Upper lobe of left lung (tissue), 6 donors: ENCODE results near the gene NXPH3. TPM values are rescaled to one million over a fixed set of nuclear protein-coding genes. Genes with fewer than 3 reads are reported as not detected.

Experiments
- ATAC-seq, 2 donors: fragments of 200-7000 bp; cut with Tn5 transposase; one replicate each; pipeline ENCODE4 v1.9.1; 2022; ENCODE audit warnings: mild to moderate bottlenecking in 2 of 2, moderate library complexity in 2 of 2; ENCODE audit not compliant: low FRiP score in 2 of 2
- DNase-seq, 2 donors: peaks; one replicate each; pipeline ENCODE4 v3.0.0-alpha.2; 2019 to 2020
- H3K27ac ChIP-seq, 4 donors: fragments of 200-600 bp; sonication (generic); one replicate each; pipeline ENCODE4 v1.5.1; 2016 to 2019
- H3K27me3 ChIP-seq, 4 donors: fragments of 200-600 bp; sonication (generic); one replicate each; pipeline ENCODE4 v1.5.1; 2017 to 2019
- H3K36me3 ChIP-seq, 4 donors: fragments of 200-600 bp; sonication (generic); one replicate each; pipeline ENCODE4 v1.5.1; 2016 to 2019
- H3K4me1 ChIP-seq, 4 donors: fragments of 200-600 bp; sonication (generic); one replicate each; pipeline ENCODE4 v1.5.1; 2018 to 2019
- H3K4me3 ChIP-seq, 4 donors: fragments of 200-600 bp; sonication (generic); one replicate each; pipeline ENCODE4 v1.5.1; 2017 to 2019; ENCODE audit warnings: mild to moderate bottlenecking in 2 of 4, moderate library complexity in 1 of 4
- H3K9me3 ChIP-seq, 4 donors: fragments of 200-600 bp; sonication (generic); one replicate each; pipeline ENCODE4 v1.5.1; 2018 to 2019
- CTCF ChIP-seq, 6 experiments: fragments of 450-650 bp in 4 of 6; fragments of 200-600 bp in 2 of 6; sonication (generic) in 2 of 6; IDR thresholded peaks; one replicate each; pipeline ENCODE4 v1.5.1; 2016 to 2019; ENCODE audit warnings: antibody characterized with exemption in 6 of 6
- EP300 ChIP-seq, 4 donors: sonication (generic); formaldehyde crosslinking; IDR thresholded peaks; one replicate each; pipeline ENCODE4 v1.5.1; 2017; ENCODE audit warnings: antibody characterized with exemption in 4 of 4, control low read depth in 2 of 4
- POLR2A ChIP-seq, 4 donors: fragments of 450-650 bp; IDR thresholded peaks; one replicate each; pipeline ENCODE4 v1.5.1; 2016 to 2017; ENCODE audit warnings: antibody characterized with exemption in 4 of 4, mild to moderate bottlenecking in 2 of 4
- POLR2AphosphoS5 ChIP-seq, 2 donors: sonication (generic); formaldehyde crosslinking; IDR thresholded peaks; one replicate each; pipeline ENCODE4 v1.5.1; 2017; ENCODE audit warnings: antibody characterized with exemption in 2 of 2
- WGBS, 2 donors: methylation state at CpG; one replicate each; pipeline ENCODE4 v1.1.5; 2017 to 2018; 5-methylcytosine and 5-hydroxymethylcytosine counted together
- total RNA-seq, 6 donors: library from RNA; depleted of rRNA in 4 of 6; stranded (reverse); fragments of >200 nt in 4 of 6; gene quantifications; one replicate each; pipeline versions ENCODE4 v1.1.0 to v1.2.1, GENCODE V29; 2016 to 2021
- donor health status: DM: no; HTN: no; CAD: no; lungs with moderate emphysema.
- donor health status: DM: no; HTN: yes; CAD: no; lungs with severe emphysema.

Gene NXPH3
- 1 to 10 TPM; 1.2 to 6.6 (median 4.6) TPM for total RNA-seq

GRCh38 chr17:49575679-49576087 lies at the start of gene NXPH3:
TSS of gene NXPH3 (plus strand) at chr17:49575871. CDS start at chr17:49576220, 349 bp downstream.
- TF ChIP-seq POLR2A (IDR thresholded peaks at IDR 0.05) (no peak), CTCF (IDR thresholded peaks at IDR 0.05) (peak; percentile 80 to 97 (median 94))
- DNase-seq (peak; percentile 67 to 96), ATAC-seq (peak in 1 of 2 donors; percentile 80)
- 0 to 2% methylated on average over 3 to 8 of the region's 55 CpGs for whole genome bisulfite sequencing, 2 donors
- Histone ChIP-seq H3K4me3 (peak within 1 kb of the TSS; percentile 54 to 67 (median 65)), H3K4me1 (peaks cover 25 to 46% (median 30%) of the 10 kb centered on the region in 4 donors), H3K27me3 (peaks cover 0 to 13% (median 0%) of the 10 kb centered on the region in 4 donors), H3K9me3 (no peaks in the 10 kb centered on the region), H3K27ac (peak within 1 kb of the TSS in 3 of 4 donors; percentile 77 to 84 (median 80)), H3K36me3 (no peaks in the 10 kb centered on the region)

- TF ChIP-seq EP300 (IDR thresholded peaks at IDR 0.05) (no peak), POLR2A (IDR thresholded peaks at IDR 0.05) (no peak), CTCF (IDR thresholded peaks at IDR 0.05) (no peak), POLR2AphosphoS5 (IDR thresholded peaks at IDR 0.05) (no peak)
- ATAC-seq (no peak), DNase-seq (no peak)
- no peak overlapping the region for H3K27ac ChIP-seq
- no peak overlapping the region for H3K4me3 ChIP-seq
- WGBS, 2 donors, result 64 to 74% methylated on average over 11 of the region's 11 CpGs
- H3K9me3 ChIP-seq, result no peaks in the 10 kb centered on the region
- H3K36me3 ChIP-seq, result no peaks in the 10 kb centered on the region
- H3K4me1 ChIP-seq, result peaks cover 0 to 5% (median 0%) of the 10 kb centered on the region in 4 donors
- no peaks in the 10 kb centered on the region for H3K27me3 ChIP-seq
Observed at GRCh38 chr17:49527927-49528651, 47.6 kb upstream of the NXPH3 start.

GRCh38 chr17:49528966-49529365 lies 46.7 kb upstream of the NXPH3 start:
- DNase-seq, result no peak
- no peak for ATAC-seq
- Histone ChIP-seq H3K4me1 (no peaks in the 10 kb centered on the region), H3K4me3 (no peak overlapping the region), H3K27ac (no peak overlapping the region), H3K27me3 (no peaks in the 10 kb centered on the region), H3K9me3 (no peaks in the 10 kb centered on the region), H3K36me3 (no peaks in the 10 kb centered on the region)
- TF ChIP-seq CTCF (IDR thresholded peaks at IDR 0.05) (no peak), POLR2A (IDR thresholded peaks at IDR 0.05) (no peak), POLR2AphosphoS5 (IDR thresholded peaks at IDR 0.05) (no peak), EP300 (IDR thresholded peaks at IDR 0.05) (no peak)
- WGBS, 2 donors, result 87 to 94% methylated on average over 3 of the region's 3 CpGs

- no peak overlapping the region for H3K4me3 ChIP-seq
- no peaks in the 10 kb centered on the region for H3K36me3 ChIP-seq
- DNase-seq (no peak), ATAC-seq (no peak)
- H3K4me1 ChIP-seq, result no peaks in the 10 kb centered on the region
- TF ChIP-seq POLR2A (IDR thresholded peaks at IDR 0.05) (no peak), EP300 (IDR thresholded peaks at IDR 0.05) (no peak), CTCF (IDR thresholded peaks at IDR 0.05) (no peak), POLR2AphosphoS5 (IDR thresholded peaks at IDR 0.05) (no peak)
- 95 to 100% methylated on average over 1 of the region's 1 CpG for WGBS, 2 donors
- H3K9me3 ChIP-seq, result no peaks in the 10 kb centered on the region
- H3K27me3 ChIP-seq, result no peaks in the 10 kb centered on the region
- H3K27ac ChIP-seq, result no peak overlapping the region
Observed at GRCh38 chr17:49530118-49530517, 45.6 kb upstream of the NXPH3 start.

GRCh38 chr17:49543860-49544259 lies 31.8 kb upstream of the NXPH3 start:
- no peak overlapping the region for H3K27ac ChIP-seq
- no peak for ATAC-seq
- WGBS, 2 donors, result 63 to 87% methylated on average over 3 of the region's 3 CpGs
- H3K4me3 ChIP-seq, result no peak overlapping the region
- TF ChIP-seq POLR2A (IDR thresholded peaks at IDR 0.05) (no peak), EP300 (IDR thresholded peaks at IDR 0.05) (no peak), CTCF (IDR thresholded peaks at IDR 0.05) (no peak), POLR2AphosphoS5 (IDR thresholded peaks at IDR 0.05) (no peak)
- H3K27me3 ChIP-seq, result no peaks in the 10 kb centered on the region
- H3K9me3 ChIP-seq, result peaks cover 0 to 5% (median 2%) of the 10 kb centered on the region in 4 donors
- H3K36me3 ChIP-seq, result no peaks in the 10 kb centered on the region
- no peaks in the 10 kb centered on the region for H3K4me1 ChIP-seq
- DNase-seq, result no peak
